GM19025 (cell line): Measurements from ENCODE around the gene TFAP2A.
A peak's percentile ranks its signal among the peaks of the same experiment; 100 is the strongest.

ENCODE experiments used
- ATAC-seq: cut with Tn5 transposase; IDR thresholded peaks from one replicate; pipeline ENCODE4 v1.9.1; 2021; ENCODE audit warnings: mild to moderate bottlenecking, low read depth, moderate library complexity; ENCODE audit not compliant: unreplicated experiment

Gene TFAP2A

GRCh38 chr6:10413850-10414738 lies 780 bp downstream of the TFAP2A start:
- ATAC-seq = no peak

- no peak for ATAC-seq
Measured at GRCh38 chr6:10413262-10413849, 1.5 kb downstream of the TFAP2A start.

- peak; percentile 36 for ATAC-seq
Measured at GRCh38 chr6:10412461-10413261, 2.2 kb downstream of the TFAP2A start.

- ATAC-seq = peak; percentile 46
Measured at GRCh38 chr6:10411971-10412460, 2.9 kb downstream of the TFAP2A start.

GRCh38 chr6:10411131-10411970 lies 3.5 kb downstream of the TFAP2A start:
- no peak for ATAC-seq

GRCh38 chr6:10410207-10411050 lies 4.4 kb downstream of the TFAP2A start:
- no peak for ATAC-seq

- no peak for ATAC-seq
Measured at GRCh38 chr6:10409731-10410206, 5.1 kb downstream of the TFAP2A start.

GRCh38 chr6:10409233-10409721 lies 5.6 kb downstream of the TFAP2A start:
- ATAC-seq = no peak

GRCh38 chr6:10408457-10408856 lies 6.4 kb downstream of the TFAP2A start:
- no peak for ATAC-seq

- no peak for ATAC-seq
Measured at GRCh38 chr6:10407674-10408054, 7.2 kb downstream of the TFAP2A start.

GRCh38 chr6:10407018-10407673 lies 7.7 kb downstream of the TFAP2A start:
- ATAC-seq = no peak

- no peak for ATAC-seq
Measured at GRCh38 chr6:10406556-10406955, 8.3 kb downstream of the TFAP2A start.

- ATAC-seq = no peak
Measured at GRCh38 chr6:10405513-10405900, 9.4 kb downstream of the TFAP2A start.

- no peak for ATAC-seq
Measured at GRCh38 chr6:10404799-10405512, 9.9 kb downstream of the TFAP2A start.

GRCh38 chr6:10404107-10404798 lies 10.6 kb downstream of the TFAP2A start:
- peak; percentile 92 for ATAC-seq

GRCh38 chr6:10403385-10404106 lies 11.3 kb downstream of the TFAP2A start:
- ATAC-seq = peak; percentile 11
